Measurements from ENCODE around the gene RNF150. TPM values are rescaled to one million over a fixed set of nuclear protein-coding genes. Genes with fewer than 3 reads are reported as not detected.

The RNF150 gene
- total RNA-seq (10 to 100 TPM; 53.2 to 69.0 (median 64.2) TPM), polyA plus RNA-seq (1 to 10 TPM in 1 of 3 donors, under 1 TPM in 2; 0.46 to 3.1 (median 0.60) TPM)

DNA sequence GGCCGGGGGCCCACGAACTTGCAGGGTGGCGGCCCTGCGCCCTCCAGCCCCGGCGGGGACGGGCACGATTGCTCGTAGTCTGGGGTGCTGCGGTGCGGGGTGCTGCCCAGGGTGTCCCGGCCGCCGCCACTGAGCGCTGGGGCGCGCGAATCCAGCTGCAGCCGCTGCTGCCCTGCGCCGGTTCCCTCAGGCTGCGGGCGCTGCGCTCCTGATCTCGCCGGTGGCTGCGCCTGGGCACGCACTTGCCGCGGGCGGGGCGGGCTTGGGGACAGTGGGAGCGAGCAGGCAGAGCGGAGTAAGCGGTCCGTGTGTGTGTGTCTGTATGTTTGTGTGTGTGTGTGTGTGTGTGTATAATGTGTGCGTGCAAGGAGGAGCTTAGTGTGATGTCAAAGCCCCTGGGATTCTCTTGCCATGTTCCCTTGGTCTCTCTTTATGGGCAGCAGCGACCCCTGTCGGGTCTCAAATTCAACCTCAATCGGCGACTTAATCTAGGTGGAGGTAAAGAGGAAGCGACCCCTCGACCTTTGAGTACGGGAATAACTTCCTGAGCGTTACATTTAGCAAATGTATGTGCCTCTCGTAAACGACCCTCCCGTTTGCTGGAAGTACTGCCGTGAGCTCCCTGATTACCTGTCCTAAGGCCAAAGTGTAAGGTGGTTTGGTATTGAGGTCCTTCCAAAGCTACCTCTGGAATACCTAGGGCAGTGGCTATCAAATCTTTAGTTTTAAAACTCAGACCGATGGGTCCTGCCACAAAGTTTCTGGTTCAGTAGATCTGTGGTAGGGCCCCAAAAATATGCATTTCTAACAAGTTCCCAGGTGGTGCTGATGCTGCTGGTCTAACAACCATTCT, at the start of gene RNF150:
Gene RNF150 (minus strand): TSS at position 324 of the 853 bp plus-strand sequence.
- peak within 1 kb of the TSS; percentile 87 to 97 (median 92) for H3K27ac ChIP-seq
- peak within 1 kb of the TSS; percentile 59 to 96 (median 86) for H3K4me3 ChIP-seq
- H3K27me3 ChIP-seq, result no peaks in the 10 kb centered on the region
- peaks cover 0 to 32% (median 17%) of the 10 kb centered on the region in 4 donors for H3K4me1 ChIP-seq
- H3K9me3 ChIP-seq, result no peaks in the 10 kb centered on the region
- no peaks in the 10 kb centered on the region for H3K36me3 ChIP-seq
- TF ChIP-seq POLR2AphosphoS5 (IDR thresholded peaks at IDR 0.05) (peak; percentile 48 to 79 (median 71)), EP300 (IDR thresholded peaks at IDR 0.05) (no peak)
- TF ChIP-seq, protein P1, sequence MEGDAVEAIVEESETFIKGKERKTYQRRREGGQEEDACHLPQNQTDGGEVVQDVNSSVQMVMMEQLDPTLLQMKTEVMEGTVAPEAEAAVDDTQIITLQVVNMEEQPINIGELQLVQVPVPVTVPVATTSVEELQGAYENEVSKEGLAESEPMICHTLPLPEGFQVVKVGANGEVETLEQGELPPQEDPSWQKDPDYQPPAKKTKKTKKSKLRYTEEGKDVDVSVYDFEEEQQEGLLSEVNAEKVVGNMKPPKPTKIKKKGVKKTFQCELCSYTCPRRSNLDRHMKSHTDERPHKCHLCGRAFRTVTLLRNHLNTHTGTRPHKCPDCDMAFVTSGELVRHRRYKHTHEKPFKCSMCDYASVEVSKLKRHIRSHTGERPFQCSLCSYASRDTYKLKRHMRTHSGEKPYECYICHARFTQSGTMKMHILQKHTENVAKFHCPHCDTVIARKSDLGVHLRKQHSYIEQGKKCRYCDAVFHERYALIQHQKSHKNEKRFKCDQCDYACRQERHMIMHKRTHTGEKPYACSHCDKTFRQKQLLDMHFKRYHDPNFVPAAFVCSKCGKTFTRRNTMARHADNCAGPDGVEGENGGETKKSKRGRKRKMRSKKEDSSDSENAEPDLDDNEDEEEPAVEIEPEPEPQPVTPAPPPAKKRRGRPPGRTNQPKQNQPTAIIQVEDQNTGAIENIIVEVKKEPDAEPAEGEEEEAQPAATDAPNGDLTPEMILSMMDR (IDR thresholded peaks at IDR 0.05), result peak; percentile 74 to 82 (median 76)
- intact Hi-C loops (cut with DNase I), result loop anchor here (1.0 to 5.0 kb wide), 5 partner anchors 106 to 761 kb away; partner anchors contain the start of gene SCOC
- 1% methylated on average over 50 of the region's 50 CpGs for WGBS, 2 donors
- DNase-seq, result peak; percentile 90

DNA sequence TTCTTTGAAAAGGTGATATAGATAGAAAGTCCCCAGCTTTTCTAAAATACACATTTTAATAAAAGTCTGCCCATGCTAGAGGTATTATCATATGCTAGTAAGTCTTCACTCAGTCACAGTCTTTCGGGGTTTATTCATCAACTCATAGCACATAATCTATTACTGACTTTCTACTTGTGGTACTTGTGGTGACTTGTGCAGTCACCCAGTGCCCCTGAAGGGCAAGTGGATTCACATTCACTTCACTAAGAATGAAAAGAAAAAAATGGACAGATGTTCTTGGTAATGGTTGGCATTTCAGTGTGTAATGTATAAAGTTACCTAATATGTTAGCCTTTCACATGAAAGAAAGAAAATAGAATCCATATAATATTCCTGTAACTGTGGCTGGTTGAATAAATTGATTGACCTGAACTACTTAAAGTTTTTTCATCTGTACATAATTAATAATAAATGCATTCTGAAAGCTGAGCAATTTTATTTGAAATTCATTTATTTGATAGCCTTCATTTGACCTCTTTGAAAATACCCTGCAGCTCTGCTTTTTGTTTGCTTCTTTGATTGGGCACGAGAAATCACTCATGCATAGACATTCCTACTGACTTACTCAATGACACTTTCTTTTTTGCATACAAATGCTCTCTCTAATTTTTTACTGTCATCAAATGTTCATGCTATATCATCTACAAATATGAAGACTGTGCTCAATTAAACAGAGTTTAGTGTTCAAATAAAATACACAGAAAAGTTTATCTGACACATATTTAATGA, 47.9 kb upstream of the RNF150 start:
- no peak overlapping the region for H3K4me3 ChIP-seq
- no peaks in the 10 kb centered on the region for H3K27me3 ChIP-seq
- intact Hi-C loops (cut with DNase I), result no loop called here
- 79 to 85% methylated on average over 2 of the region's 2 CpGs for WGBS, 2 donors
- no peaks in the 10 kb centered on the region for H3K36me3 ChIP-seq
- TF ChIP-seq POLR2A (IDR thresholded peaks at IDR 0.05), result no peak
- TF ChIP-seq EP300 (IDR thresholded peaks at IDR 0.05), result no peak
- TF ChIP-seq, protein P1 (IDR thresholded peaks at IDR 0.05), result no peak
- no peak for TF ChIP-seq POLR2AphosphoS5 (IDR thresholded peaks at IDR 0.05)
- DNase-seq, result no peak
- no peaks in the 10 kb centered on the region for H3K4me1 ChIP-seq
- no peaks in the 10 kb centered on the region for H3K9me3 ChIP-seq
- no peak overlapping the region for H3K27ac ChIP-seq

DNA sequence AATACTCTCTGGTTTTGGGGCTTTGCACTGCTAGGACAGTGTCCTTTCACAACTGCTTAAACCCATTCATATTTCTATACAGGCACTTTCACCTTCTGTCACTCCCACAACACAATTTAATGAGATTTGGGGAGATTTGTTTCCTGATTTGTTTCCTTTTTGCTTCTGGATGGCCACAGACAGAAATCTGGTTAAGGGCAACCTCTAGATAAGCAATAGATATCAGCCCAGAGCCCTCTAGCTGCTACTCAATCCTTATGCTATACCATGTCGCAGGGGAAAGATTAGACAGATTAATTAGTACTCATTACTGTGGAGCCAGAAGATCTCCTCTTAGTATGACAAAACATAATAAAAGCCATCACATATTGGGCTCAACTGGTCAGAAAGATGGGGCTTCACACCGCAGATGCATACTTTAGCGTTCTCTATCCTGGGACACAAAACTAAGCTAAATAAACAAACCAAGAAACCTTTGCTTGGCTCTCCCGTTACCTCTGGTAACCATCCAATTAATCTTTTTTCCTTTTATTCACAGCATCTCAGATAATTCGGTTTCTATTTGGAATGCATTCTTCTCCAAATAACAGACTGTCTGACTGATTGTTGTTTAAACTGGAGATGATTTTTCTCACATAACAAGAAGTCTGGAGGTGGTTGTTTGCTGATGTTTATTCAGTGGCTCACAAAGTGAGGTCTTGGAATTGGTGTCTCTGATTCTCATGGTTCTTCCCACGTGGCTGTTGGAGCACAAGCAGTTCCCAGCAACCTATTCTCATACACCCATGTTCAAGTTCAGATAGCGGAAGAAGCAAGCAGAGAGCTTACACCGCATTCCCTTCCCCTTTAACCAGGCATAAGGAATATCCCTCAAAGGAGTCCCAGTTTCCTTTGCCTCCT, 46.5 kb upstream of the RNF150 start:
- no peaks in the 10 kb centered on the region for H3K36me3 ChIP-seq
- DNase-seq, result no peak
- no peaks in the 10 kb centered on the region for H3K4me1 ChIP-seq
- WGBS, 2 donors, result 60 to 65% methylated on average over 8 of the region's 8 CpGs
- H3K27me3 ChIP-seq, result no peaks in the 10 kb centered on the region
- H3K27ac ChIP-seq, result no peak overlapping the region
- H3K9me3 ChIP-seq, result no peaks in the 10 kb centered on the region
- intact Hi-C loops (cut with DNase I), result no loop called here
- TF ChIP-seq, protein P1 (IDR thresholded peaks at IDR 0.05), result no peak
- TF ChIP-seq EP300 (IDR thresholded peaks at IDR 0.05), result no peak
- TF ChIP-seq POLR2A (IDR thresholded peaks at IDR 0.05), result no peak
- no peak for TF ChIP-seq POLR2AphosphoS5 (IDR thresholded peaks at IDR 0.05)
- no peak overlapping the region for H3K4me3 ChIP-seq

DNA sequence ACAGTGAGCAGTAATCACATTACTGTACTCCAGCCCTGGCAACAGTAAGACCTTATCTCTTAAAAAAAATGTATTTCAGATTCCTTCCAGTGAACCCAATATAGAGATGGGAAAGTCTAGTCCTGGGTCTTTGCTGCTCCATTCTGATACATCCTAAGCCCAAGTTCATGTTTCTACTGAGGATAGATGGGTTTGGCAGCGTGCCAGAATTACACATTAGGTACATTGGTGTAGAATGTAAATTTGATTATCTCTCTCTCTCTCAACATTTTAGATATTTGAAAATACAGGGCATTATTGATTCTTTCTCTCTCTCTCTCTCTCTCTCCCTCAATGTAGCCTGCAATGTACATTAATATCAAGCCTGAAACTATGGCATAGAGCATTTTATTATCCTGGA, 43.9 kb upstream of the RNF150 start:
- 51 to 75% methylated on average over 1 of the region's 1 CpG for WGBS, 2 donors
- no peak for DNase-seq

More for the DNA sequence above, 43.9 kb upstream of the RNF150 start:
- no peaks in the 10 kb centered on the region for H3K27me3 ChIP-seq
- H3K4me3 ChIP-seq, result no peak overlapping the region
- TF ChIP-seq EP300 (IDR thresholded peaks at IDR 0.05), result no peak
- TF ChIP-seq POLR2A (IDR thresholded peaks at IDR 0.05), result no peak
- TF ChIP-seq, protein P1 (IDR thresholded peaks at IDR 0.05), result no peak
- no peak for TF ChIP-seq POLR2AphosphoS5 (IDR thresholded peaks at IDR 0.05)
- H3K9me3 ChIP-seq, result no peaks in the 10 kb centered on the region
- no peak overlapping the region for H3K27ac ChIP-seq
- no peaks in the 10 kb centered on the region for H3K36me3 ChIP-seq
- H3K4me1 ChIP-seq, result no peaks in the 10 kb centered on the region
- intact Hi-C loops (cut with DNase I), result no loop called here

All from sigmoid colon (tissue), 7 donors.